ENCODE results near the gene MRPS26. TPM values are rescaled to one million over a fixed set of nuclear protein-coding genes. Genes with fewer than 3 reads are reported as not detected.

MRPS26 gene
- total and polyA plus RNA-seq, 11 donors, result 36.5 to 111 (median 52.4) TPM

- peaks cover 0 to 17% (median 0%) of the 10 kb centered on the region in 12 donors for H3K4me1 ChIP-seq
- no peak overlapping the region for H3K27ac ChIP-seq
- intact Hi-C loops (cut with DNase I), result no loop called here
- 52 to 68% (median 63%) methylated on average over 8 to 10 of the region's 10 CpGs for WGBS, 4 donors
- no peaks in the 10 kb centered on the region for H3K9me3 ChIP-seq
- TF ChIP-seq POLR2A (IDR thresholded peaks at IDR 0.05) (no peak), CTCF (IDR thresholded peaks at IDR 0.05) (no peak)
- ATAC-seq (no peak), DNase-seq (no peak)
- H3K36me3 ChIP-seq, result no peaks in the 10 kb centered on the region
- no peak overlapping the region for H3K4me3 ChIP-seq
- peaks cover 3 to 46% (median 14%) of the 10 kb centered on the region in 9 donors for H3K27me3 ChIP-seq
These were observed 48.1 kb downstream of the MRPS26 start for GRCh38 chr20:3093861-3094361.

- WGBS, 4 donors, result 85 to 91% (median 89%) methylated on average over 9 to 13 of the region's 13 CpGs
- intact Hi-C loops (cut with DNase I), result no loop called here
- ATAC-seq (no peak), DNase-seq (no peak)
- H3K27me3 ChIP-seq, result peaks cover 3 to 43% (median 14%) of the 10 kb centered on the region in 9 donors
- no peaks in the 10 kb centered on the region for H3K36me3 ChIP-seq
- H3K27ac ChIP-seq, result no peak overlapping the region
- H3K4me3 ChIP-seq, result no peak overlapping the region
- no peaks in the 10 kb centered on the region for H3K9me3 ChIP-seq
- H3K4me1 ChIP-seq, result peaks cover 0 to 17% (median 0%) of the 10 kb centered on the region in 12 donors
- TF ChIP-seq POLR2A (IDR thresholded peaks at IDR 0.05) (no peak), CTCF (IDR thresholded peaks at IDR 0.05) (no peak)
These were observed 49.2 kb downstream of the MRPS26 start for GRCh38 chr20:3094848-3095629.

Other genes with a start within 250 kb of the MRPS26 start
- 10 to 100 TPM in 2 of 9 donors, 1 to 10 TPM in 2, under 1 TPM in 5; 0.42 to 21.5 (median 0.72) TPM for gene CPXM1, start 245.4 kb upstream of the MRPS26 start, total RNA-seq
- 1 to 10 TPM in 1 of 2 donors, under 1 TPM in 1; 0.27 to 3.9 TPM for gene CPXM1, start 245.4 kb upstream of the MRPS26 start, polyA plus RNA-seq
- gene C20orf141, start 231.1 kb upstream of the MRPS26 start, total RNA-seq, result not detected
- gene C20orf141, start 231.1 kb upstream of the MRPS26 start, polyA plus RNA-seq, result not detected
- not detected for gene TMEM239, start 229.7 kb upstream of the MRPS26 start, total RNA-seq
- not detected for gene TMEM239, start 229.7 kb upstream of the MRPS26 start, polyA plus RNA-seq
- 10 to 100 TPM in 2 of 9 donors, 1 to 10 TPM in 7; 5.0 to 20.7 (median 6.8) TPM for gene PCED1A, start 205.4 kb upstream of the MRPS26 start, total RNA-seq
- 10 to 100 TPM in 1 of 2 donors, 1 to 10 TPM in 1; 7.0 to 11.3 TPM for gene PCED1A, start 205.4 kb upstream of the MRPS26 start, polyA plus RNA-seq
- gene VPS16, start 205.3 kb upstream of the MRPS26 start, total RNA-seq, result 10 to 100 TPM; 13.9 to 28.6 (median 19.5) TPM
- 10 to 100 TPM; 19.8 to 21.2 TPM for gene VPS16, start 205.3 kb upstream of the MRPS26 start, polyA plus RNA-seq
- gene PTPRA, start 172.6 kb upstream of the MRPS26 start, total RNA-seq, result 10 to 100 TPM; 17.3 to 43.4 (median 32.2) TPM
- 10 to 100 TPM in 1 of 2 donors, 1 to 10 TPM in 1; 6.1 to 18.9 TPM for gene PTPRA, start 172.6 kb upstream of the MRPS26 start, polyA plus RNA-seq
- gene GNRH2, start 2.4 kb upstream of the MRPS26 start, total RNA-seq, result under 1 TPM in 1 of 9 donors, not detected in 8; 0.48 TPM
- gene GNRH2, start 2.4 kb upstream of the MRPS26 start, polyA plus RNA-seq, result not detected
- gene OXT, start 25.6 kb downstream of the MRPS26 start, total RNA-seq, result under 1 TPM in 1 of 9 donors, not detected in 8; 0.67 TPM
- not detected for gene OXT, start 25.6 kb downstream of the MRPS26 start, polyA plus RNA-seq
- not detected for gene AVP, start 38.7 kb downstream of the MRPS26 start, total RNA-seq
- not detected for gene AVP, start 38.7 kb downstream of the MRPS26 start, polyA plus RNA-seq
- 10 to 100 TPM; 19.7 to 36.0 (median 28.6) TPM for gene FASTKD5, start 113.8 kb downstream of the MRPS26 start, total RNA-seq
- gene FASTKD5, start 113.8 kb downstream of the MRPS26 start, polyA plus RNA-seq, result 10 to 100 TPM; 12.8 to 37.2 TPM
- gene UBOX5, start 113.8 kb downstream of the MRPS26 start, total RNA-seq, result 1 to 10 TPM; 2.6 to 5.6 (median 3.7) TPM
- 1 to 10 TPM; 2.5 to 2.8 TPM for gene UBOX5, start 113.8 kb downstream of the MRPS26 start, polyA plus RNA-seq
- gene LZTS3, start 127.5 kb downstream of the MRPS26 start, total RNA-seq, result 10 to 100 TPM in 6 of 9 donors, 1 to 10 TPM in 3; 6.8 to 28.4 (median 13.1) TPM
- gene LZTS3, start 127.5 kb downstream of the MRPS26 start, polyA plus RNA-seq, result 10 to 100 TPM in 1 of 2 donors, 1 to 10 TPM in 1; 9.0 to 13.6 TPM
- gene DDRGK1, start 158.6 kb downstream of the MRPS26 start, total RNA-seq, result 10 to 100 TPM; 26.0 to 55.5 (median 35.5) TPM
- 10 to 100 TPM; 25.1 to 78.3 TPM for gene DDRGK1, start 158.6 kb downstream of the MRPS26 start, polyA plus RNA-seq
- 10 to 100 TPM; 15.3 to 37.8 (median 20.6) TPM for gene ITPA, start 163.4 kb downstream of the MRPS26 start, total RNA-seq
- 10 to 100 TPM; 28.6 to 48.3 TPM for gene ITPA, start 163.4 kb downstream of the MRPS26 start, polyA plus RNA-seq
- gene SLC4A11, start 193.1 kb downstream of the MRPS26 start, total RNA-seq, result 1 to 10 TPM in 1 of 9 donors, under 1 TPM in 7, not detected in 1; 0.11 to 1.0 (median 0.22) TPM
- gene SLC4A11, start 193.1 kb downstream of the MRPS26 start, polyA plus RNA-seq, result under 1 TPM; 0.08 to 0.23 TPM

All from heart left ventricle (tissue), 16 donors.